AG20443 (cell line): ENCODE results near the gene NTN1.
A peak's percentile ranks its signal among the peaks of the same experiment; 100 is the strongest.

Experiments used
- DNase-seq: peaks from one replicate; pipeline ENCODE4 v3.0.0; 2012; ENCODE audit warnings: low spot score, mixed read lengths

NTN1 gene

GRCh38 chr17:9195961-9196670 lies 174.8 kb downstream of the NTN1 start:
- no peak for DNase-seq

- DNase-seq: no peak
Observed at GRCh38 chr17:9199571-9200551, 178.6 kb downstream of the NTN1 start.

- DNase-seq: no peak
Observed at GRCh38 chr17:9200699-9201359, 179.5 kb downstream of the NTN1 start.

- DNase-seq: peak; percentile 65
Observed at GRCh38 chr17:9202532-9202931, 181.2 kb downstream of the NTN1 start.

GRCh38 chr17:9203771-9204425 lies 182.6 kb downstream of the NTN1 start:
- DNase-seq: no peak

- DNase-seq: no peak
Observed at GRCh38 chr17:9204637-9205329, 183.5 kb downstream of the NTN1 start.

- DNase-seq: no peak
Observed at GRCh38 chr17:9205520-9206409, 184.5 kb downstream of the NTN1 start.

- no peak for DNase-seq
Observed at GRCh38 chr17:9206410-9206703, 185.0 kb downstream of the NTN1 start.

GRCh38 chr17:9206741-9207332 lies 185.5 kb downstream of the NTN1 start:
- no peak for DNase-seq

- DNase-seq: no peak
Observed at GRCh38 chr17:9208381-9209105, 187.2 kb downstream of the NTN1 start.

GRCh38 chr17:9209347-9209746 lies 188.0 kb downstream of the NTN1 start:
- no peak for DNase-seq

- no peak for DNase-seq
Observed at GRCh38 chr17:9209781-9210370, 188.6 kb downstream of the NTN1 start.

- no peak for DNase-seq
Observed at GRCh38 chr17:9211133-9211765, 189.9 kb downstream of the NTN1 start.

- no peak for DNase-seq
Observed at GRCh38 chr17:9212376-9213302, 191.3 kb downstream of the NTN1 start.

GRCh38 chr17:9213303-9213640 lies 192.0 kb downstream of the NTN1 start:
- no peak for DNase-seq

GRCh38 chr17:9215465-9215864 lies 194.2 kb downstream of the NTN1 start:
- no peak for DNase-seq
